Neural progenitor cell (in vitro differentiated cells): ENCODE results near the gene KIF15. TPM values are rescaled to one million over a fixed set of nuclear protein-coding genes. Genes with fewer than 3 reads are reported as not detected.

Source experiments
- DNase-seq: peaks from one replicate; pipeline ENCODE4 v3.0.0-alpha.2; 2016; ENCODE audit warnings: low spot score
- H2AFZ ChIP-seq: fragments of 200-600 bp; sonication (generic); replicated peaks from 2 replicates; pipeline ENCODE4 v1.6.1; 2016; ENCODE audit warnings: antibody characterized with exemption
- H3F3A ChIP-seq: fragments of 200-600 bp; sonication (generic); 2 replicates; pipeline ENCODE4 v1.6.1; 2016; ENCODE audit warnings: antibody characterized with exemption, low read depth
- H3K27ac ChIP-seq: fragments of 200-600 bp; sonication (generic); 2 replicates; pipeline ENCODE4 v1.5.1; 2016; ENCODE audit warnings: mild to moderate bottlenecking
- H3K27me3 ChIP-seq: fragments of 200-600 bp; sonication (generic); 2 replicates; pipeline ENCODE4 v1.6.1; 2016; ENCODE audit warnings: mild to moderate bottlenecking, moderate library complexity
- H3K36me3 ChIP-seq: fragments of 200-600 bp; sonication (generic); 2 replicates; pipeline ENCODE4 v1.5.1; 2016
- H3K4me1 ChIP-seq: fragments of 200-600 bp; sonication (generic); 2 replicates; pipeline ENCODE4 v1.6.1; 2016; ENCODE audit warnings: mixed run types
- H3K4me2 ChIP-seq: fragments of 200-600 bp; sonication (generic); 2 replicates; pipeline ENCODE4 v1.6.1; 2016
- H3K4me3 ChIP-seq: fragments of 200-600 bp; sonication (generic); 2 replicates; pipeline ENCODE4 v1.5.1; 2016
- H3K79me2 ChIP-seq: fragments of 200-600 bp; sonication (generic); 2 replicates; pipeline ENCODE4 v1.6.1; 2016; ENCODE audit warnings: low read depth
- H3K9ac ChIP-seq: fragments of 200-600 bp; sonication (generic); 2 replicates; pipeline ENCODE4 v1.6.1; 2016
- H3K9me3 ChIP-seq: fragments of 200-600 bp; sonication (generic); 2 replicates; pipeline ENCODE4 v1.5.1; 2016; ENCODE audit warnings: low read depth
- H4K20me1 ChIP-seq: fragments of 200-600 bp; sonication (generic); 2 replicates; pipeline ENCODE4 v1.6.1; 2016; ENCODE audit warnings: low read depth
- H3K27ac Mint-ChIP-seq: 3 replicates; pipeline ENCODE4 v1.8.0; 2021; ENCODE audit warnings: mixed read lengths
- H3K27me3 Mint-ChIP-seq: 2 replicates; pipeline ENCODE4 v1.8.0; 2022; ENCODE audit warnings: low read depth, mild to moderate bottlenecking, inconsistent platforms, moderate library complexity, mixed read lengths; ENCODE audit not compliant: insufficient read depth
- H3K36me3 Mint-ChIP-seq: 3 replicates; pipeline ENCODE4 v1.8.0; 2021; ENCODE audit warnings: mixed read lengths
- H3K4me1 Mint-ChIP-seq: 3 replicates; pipeline ENCODE4 v1.8.0; 2021; ENCODE audit warnings: mixed read lengths
- H3K4me3 Mint-ChIP-seq: 3 replicates; pipeline ENCODE4 v1.8.0; 2021; ENCODE audit warnings: mild to moderate bottlenecking, moderate library complexity, mixed read lengths
- H3K9me3 Mint-ChIP-seq: 3 replicates; pipeline ENCODE4 v1.8.0; 2020; ENCODE audit warnings: mixed read lengths
- EZH2 ChIP-seq: fragments of 200-600 bp; sonication (generic); IDR thresholded peaks from 2 replicates; pipeline ENCODE4 v1.6.1; 2017; ENCODE audit warnings: antibody characterized with exemption, mild to moderate bottlenecking, moderate library complexity
- EZH2phosphoT487 ChIP-seq: fragments of 200-600 bp; sonication (generic); IDR thresholded peaks from 2 replicates; pipeline ENCODE4 v1.6.1; 2017; ENCODE audit warnings: antibody characterized with exemption
- total RNA-seq: library from RNA; depleted of rRNA; stranded (reverse); fragments of >200 nt; gene quantifications from 2 replicates; pipeline ENCODE4 v1.2.3, GENCODE V29; 2015; ENCODE audit warnings: low replicate concordance
- TF ChIP-seq, protein P1 (sequence below): fragments of 200-600 bp; sonication (generic); IDR thresholded peaks from 2 replicates; pipeline ENCODE4 v1.5.1; 2017; ENCODE audit warnings: antibody characterized with exemption, mild to moderate bottlenecking

KIF15 gene
- total RNA-seq, 1 donor from 2014 or later, result 83.4 TPM

DNA sequence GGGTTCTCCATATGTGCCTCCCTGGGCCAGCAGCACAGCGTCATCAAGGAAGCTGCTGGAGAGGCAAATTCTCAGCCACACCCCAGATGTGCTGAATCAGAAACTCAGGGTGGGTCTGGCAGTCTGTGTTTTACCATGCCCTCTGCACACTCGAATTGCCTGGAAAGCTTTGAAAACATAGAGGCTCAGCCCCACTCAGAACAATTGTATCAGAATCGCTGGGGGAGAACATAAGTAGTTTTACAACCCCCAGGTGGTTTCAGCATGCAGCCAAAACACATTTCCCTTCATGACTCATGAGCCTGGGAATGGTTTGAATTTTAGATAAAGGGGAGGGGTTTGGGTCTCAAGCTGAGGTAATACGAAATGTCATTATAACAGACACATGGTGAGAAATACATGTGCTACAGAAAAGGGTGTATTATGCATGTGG, 122.4 kb downstream of the KIF15 start:
- no peak overlapping the region for H3K27ac ChIP-seq
- no peaks in the 10 kb centered on the region for H3K79me2 ChIP-seq
- no peaks in the 10 kb centered on the region for H3K36me3 Mint-ChIP-seq

DNA sequence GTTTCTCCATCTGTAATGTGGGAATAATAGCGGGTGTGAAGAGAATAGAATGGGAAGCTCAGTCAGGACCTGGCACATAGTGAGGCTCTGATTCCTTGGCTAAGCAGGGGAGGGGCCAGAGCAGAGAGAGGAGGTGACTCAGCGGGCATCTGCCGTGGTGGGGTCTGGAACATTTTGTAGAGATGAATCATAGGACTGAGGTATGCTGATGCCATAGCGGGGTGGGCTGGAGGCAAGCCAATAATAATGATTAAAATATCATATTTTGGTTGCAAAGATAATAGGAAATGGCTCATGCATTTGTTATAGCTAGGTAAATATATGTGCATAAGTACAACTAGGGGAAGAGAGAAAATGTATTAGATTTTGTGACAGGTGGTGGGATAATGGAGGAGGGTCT, 124.0 kb downstream of the KIF15 start:
- Mint-ChIP-seq H3K4me1 (peaks cover 2% of the 10 kb centered on the region), H3K27me3 (peaks cover 2% of the 10 kb centered on the region), H3K27ac (no peak overlapping the region), H3K36me3 (no peaks in the 10 kb centered on the region), H3K4me3 (no peak overlapping the region), H3K9me3 (no peaks in the 10 kb centered on the region)
- Histone ChIP-seq H3K4me2 (no peak overlapping the region), H2AFZ (no peak overlapping the region), H3K9ac (no peak overlapping the region), H3K27me3 (no peaks in the 10 kb centered on the region), H3K4me3 (no peak overlapping the region), H3K4me1 (no peaks in the 10 kb centered on the region), H3K79me2 (no peaks in the 10 kb centered on the region), H3K9me3 (no peaks in the 10 kb centered on the region), H4K20me1 (no peaks in the 10 kb centered on the region), H3K27ac (no peak overlapping the region), H3K36me3 (no peaks in the 10 kb centered on the region), H3F3A (no peaks in the 10 kb centered on the region)
- no peak for TF ChIP-seq EZH2phosphoT487
- TF ChIP-seq EZH2, result no peak
- TF ChIP-seq, protein P1, sequence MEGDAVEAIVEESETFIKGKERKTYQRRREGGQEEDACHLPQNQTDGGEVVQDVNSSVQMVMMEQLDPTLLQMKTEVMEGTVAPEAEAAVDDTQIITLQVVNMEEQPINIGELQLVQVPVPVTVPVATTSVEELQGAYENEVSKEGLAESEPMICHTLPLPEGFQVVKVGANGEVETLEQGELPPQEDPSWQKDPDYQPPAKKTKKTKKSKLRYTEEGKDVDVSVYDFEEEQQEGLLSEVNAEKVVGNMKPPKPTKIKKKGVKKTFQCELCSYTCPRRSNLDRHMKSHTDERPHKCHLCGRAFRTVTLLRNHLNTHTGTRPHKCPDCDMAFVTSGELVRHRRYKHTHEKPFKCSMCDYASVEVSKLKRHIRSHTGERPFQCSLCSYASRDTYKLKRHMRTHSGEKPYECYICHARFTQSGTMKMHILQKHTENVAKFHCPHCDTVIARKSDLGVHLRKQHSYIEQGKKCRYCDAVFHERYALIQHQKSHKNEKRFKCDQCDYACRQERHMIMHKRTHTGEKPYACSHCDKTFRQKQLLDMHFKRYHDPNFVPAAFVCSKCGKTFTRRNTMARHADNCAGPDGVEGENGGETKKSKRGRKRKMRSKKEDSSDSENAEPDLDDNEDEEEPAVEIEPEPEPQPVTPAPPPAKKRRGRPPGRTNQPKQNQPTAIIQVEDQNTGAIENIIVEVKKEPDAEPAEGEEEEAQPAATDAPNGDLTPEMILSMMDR, result no peak
- DNase-seq, result no peak

More for the DNA sequence above, 122.4 kb downstream of the KIF15 start:
- H3K4me1 ChIP-seq, result no peaks in the 10 kb centered on the region
- no peaks in the 10 kb centered on the region for H3K27me3 ChIP-seq
- DNase-seq, result no peak
- Mint-ChIP-seq H3K4me3 (no peak overlapping the region), H3K27me3 (no peaks in the 10 kb centered on the region), H3K27ac (no peak overlapping the region), H3K4me1 (peaks cover 2% of the 10 kb centered on the region), H3K9me3 (no peaks in the 10 kb centered on the region)
- H3F3A ChIP-seq, result no peaks in the 10 kb centered on the region
- H3K4me2 ChIP-seq, result no peak overlapping the region
- H4K20me1 ChIP-seq, result no peaks in the 10 kb centered on the region
- H3K4me3 ChIP-seq, result no peak overlapping the region
- no peaks in the 10 kb centered on the region for H3K36me3 ChIP-seq
- no peak overlapping the region for H3K9ac ChIP-seq
- no peak overlapping the region for H2AFZ ChIP-seq
- no peak for TF ChIP-seq EZH2phosphoT487
- no peak for TF ChIP-seq EZH2
- TF ChIP-seq, protein P1, result no peak
- H3K9me3 ChIP-seq, result no peaks in the 10 kb centered on the region

DNA sequence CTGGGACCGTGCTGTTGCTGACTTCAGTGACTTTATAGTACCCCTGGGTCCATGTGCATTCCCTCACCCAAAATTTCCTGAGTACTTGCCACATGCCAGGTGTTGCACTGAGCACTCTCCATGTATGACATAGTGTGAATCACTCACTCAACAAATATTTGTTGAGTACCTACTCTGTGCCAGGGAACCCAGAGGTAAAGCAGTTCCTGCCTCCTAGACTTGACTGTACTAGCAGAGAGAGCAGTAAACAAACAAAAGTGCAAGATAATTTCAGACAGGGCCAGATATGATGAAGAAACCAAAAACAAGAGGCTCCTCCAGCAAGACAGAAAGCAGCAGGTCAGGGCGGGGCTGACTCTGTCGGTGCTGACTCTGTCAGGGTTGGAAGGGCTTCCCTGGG, 125.0 kb downstream of the KIF15 start:
- no peak overlapping the region for H3K27ac Mint-ChIP-seq
- no peak overlapping the region for H3K4me3 ChIP-seq
- H3K36me3 Mint-ChIP-seq, result no peaks in the 10 kb centered on the region
- TF ChIP-seq, protein P1, result no peak
- TF ChIP-seq EZH2 (no peak), EZH2phosphoT487 (no peak)
- H3K9me3 ChIP-seq, result no peaks in the 10 kb centered on the region
- no peaks in the 10 kb centered on the region for H4K20me1 ChIP-seq
- no peaks in the 10 kb centered on the region for H3K9me3 Mint-ChIP-seq
- no peak overlapping the region for H3K27ac ChIP-seq
- no peak overlapping the region for H3K4me3 Mint-ChIP-seq
- no peaks in the 10 kb centered on the region for H3K27me3 ChIP-seq
- no peaks in the 10 kb centered on the region for H3K36me3 ChIP-seq
- H3K27me3 Mint-ChIP-seq, result peaks cover 4% of the 10 kb centered on the region
- no peaks in the 10 kb centered on the region for H3F3A ChIP-seq
- no peak overlapping the region for H3K9ac ChIP-seq
- DNase-seq, result no peak
- H3K79me2 ChIP-seq, result no peaks in the 10 kb centered on the region
- no peak overlapping the region for H2AFZ ChIP-seq
- no peaks in the 10 kb centered on the region for H3K4me1 ChIP-seq
- H3K4me2 ChIP-seq, result no peak overlapping the region
- peaks cover 2% of the 10 kb centered on the region for H3K4me1 Mint-ChIP-seq
